GM18499 (cell line): ENCODE data around the gene HUNK.
"Not testable (repeated sequence)": the region's sequence is repeated elsewhere in the genome, so short reads cannot be mapped to it uniquely, and the experiment has no call there.

ENCODE experiments used
- ATAC-seq: cut with Tn5 transposase; IDR thresholded peaks from one replicate; pipeline ENCODE4 v1.9.1; 2021; ENCODE audit warnings: moderate number of reproducible peaks; ENCODE audit not compliant: insufficient read depth, unreplicated experiment

The HUNK gene

DNA sequence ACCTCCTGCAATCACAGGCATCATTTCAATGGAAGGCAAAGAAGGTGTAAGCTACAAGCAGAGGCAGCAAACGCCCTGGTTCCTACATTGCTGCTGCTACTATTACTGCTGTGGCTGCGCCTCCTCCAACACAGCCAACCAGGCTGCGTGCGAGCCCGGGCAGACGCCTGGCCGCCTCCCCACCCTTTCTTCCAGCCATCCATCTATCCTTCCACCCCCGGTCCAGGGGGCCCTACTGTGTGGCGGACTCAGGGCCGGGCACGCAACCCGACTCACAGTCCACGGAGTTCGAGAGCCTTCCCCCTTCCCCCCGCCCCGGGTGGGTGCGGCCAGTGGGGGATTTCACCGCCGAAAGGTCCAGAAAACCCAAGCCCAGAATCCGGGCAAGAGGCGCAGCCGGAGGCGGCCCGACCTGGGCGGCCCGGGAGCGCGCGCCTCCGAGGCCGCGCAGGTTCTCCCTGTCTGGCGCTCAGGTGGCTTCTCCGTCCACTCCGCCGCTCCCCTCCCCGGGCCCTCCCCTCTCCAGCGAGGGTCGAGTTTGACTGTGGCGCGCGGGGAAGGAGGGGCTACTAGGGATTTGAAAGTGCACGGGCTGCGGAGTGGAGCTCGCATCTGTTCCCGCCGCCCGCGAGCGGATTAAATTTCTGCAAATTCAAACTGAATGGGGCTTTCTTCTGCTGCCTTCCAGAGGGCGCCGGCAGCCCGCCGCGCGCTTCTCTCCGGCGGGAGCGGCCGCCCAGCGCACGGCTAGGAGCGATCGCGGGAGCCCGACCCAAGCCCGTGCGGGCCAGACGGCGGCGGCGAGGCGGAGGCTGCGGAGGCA, at the start of gene HUNK:
Gene HUNK (plus strand): TSS at position 569 of the 823 bp plus-strand sequence. CDS start 655 bp downstream, outside the sequence.
- ATAC-seq = no peak

DNA sequence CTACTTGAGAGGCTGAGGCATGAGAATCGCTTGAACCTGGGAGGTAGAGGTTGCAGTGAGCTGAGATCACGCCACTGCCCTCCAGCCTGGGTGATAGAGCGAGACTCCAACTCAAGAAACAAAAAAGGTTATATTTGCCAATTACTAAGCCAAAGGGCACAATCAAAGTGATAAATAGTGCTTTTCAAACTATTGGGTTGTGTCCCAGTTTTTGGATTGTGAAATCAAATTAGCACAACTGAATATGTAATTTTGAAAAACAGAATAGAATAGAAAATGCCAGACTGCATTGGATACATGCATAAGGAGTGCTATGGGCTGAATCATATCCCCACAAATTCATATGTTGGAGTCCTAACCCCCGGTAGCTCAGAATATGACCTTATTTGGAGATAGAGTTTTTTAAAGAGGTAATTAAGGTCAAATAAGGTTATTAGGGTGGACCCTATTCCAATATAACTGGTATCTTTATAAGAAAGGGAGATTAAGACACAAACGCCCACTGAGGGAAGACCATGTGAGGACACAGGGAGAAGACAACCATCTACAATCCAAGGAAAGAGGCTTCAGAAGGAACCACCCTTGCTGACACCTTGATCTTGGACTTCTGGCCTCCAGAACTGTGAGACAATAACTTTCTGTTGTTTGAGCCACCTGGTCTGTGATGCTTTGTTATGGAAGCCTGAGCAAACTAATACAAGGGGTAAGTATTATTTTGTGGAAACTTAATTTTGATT, 42.9 kb upstream of the HUNK start:
- ATAC-seq = no peak

DNA sequence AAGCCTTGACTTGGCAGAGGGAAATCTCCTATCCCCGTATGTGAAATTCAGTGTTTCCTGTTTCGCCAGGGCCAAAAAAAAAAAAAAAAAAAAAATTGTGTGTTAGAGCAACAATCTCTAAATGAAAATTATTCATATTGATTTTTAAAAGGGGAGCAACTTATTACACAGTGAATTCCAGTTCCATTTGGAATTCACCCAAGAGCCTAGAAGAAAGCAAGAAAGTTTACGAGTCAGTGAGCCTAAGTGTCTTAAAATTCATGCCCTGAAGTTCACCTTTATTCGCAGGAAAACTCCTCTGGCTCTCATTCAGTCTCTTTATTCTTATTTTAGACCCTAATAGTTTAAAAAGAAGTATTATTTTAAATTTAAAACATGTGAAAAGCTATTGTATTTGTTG, 42.1 kb upstream of the HUNK start:
- ATAC-seq = no peak

DNA sequence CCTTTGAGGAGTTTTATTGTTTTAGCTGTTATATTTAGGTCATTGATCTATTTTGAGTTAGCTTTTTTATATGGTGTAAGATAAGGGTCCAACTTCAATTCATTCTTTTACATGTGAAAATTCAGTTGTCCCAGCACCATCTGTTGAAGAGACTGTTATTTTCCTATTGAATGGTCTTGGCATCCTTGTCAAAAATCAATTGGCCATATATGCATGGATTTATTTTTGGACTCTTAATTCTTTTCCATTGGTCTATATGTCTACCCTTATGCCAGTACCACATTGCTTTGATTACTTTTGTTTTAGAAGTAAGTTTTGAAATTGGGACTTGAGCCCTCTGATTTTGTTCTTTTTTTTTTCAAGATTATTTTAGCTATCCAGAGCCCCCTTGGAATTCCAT, 35.8 kb upstream of the HUNK start:
- no peak for ATAC-seq

DNA sequence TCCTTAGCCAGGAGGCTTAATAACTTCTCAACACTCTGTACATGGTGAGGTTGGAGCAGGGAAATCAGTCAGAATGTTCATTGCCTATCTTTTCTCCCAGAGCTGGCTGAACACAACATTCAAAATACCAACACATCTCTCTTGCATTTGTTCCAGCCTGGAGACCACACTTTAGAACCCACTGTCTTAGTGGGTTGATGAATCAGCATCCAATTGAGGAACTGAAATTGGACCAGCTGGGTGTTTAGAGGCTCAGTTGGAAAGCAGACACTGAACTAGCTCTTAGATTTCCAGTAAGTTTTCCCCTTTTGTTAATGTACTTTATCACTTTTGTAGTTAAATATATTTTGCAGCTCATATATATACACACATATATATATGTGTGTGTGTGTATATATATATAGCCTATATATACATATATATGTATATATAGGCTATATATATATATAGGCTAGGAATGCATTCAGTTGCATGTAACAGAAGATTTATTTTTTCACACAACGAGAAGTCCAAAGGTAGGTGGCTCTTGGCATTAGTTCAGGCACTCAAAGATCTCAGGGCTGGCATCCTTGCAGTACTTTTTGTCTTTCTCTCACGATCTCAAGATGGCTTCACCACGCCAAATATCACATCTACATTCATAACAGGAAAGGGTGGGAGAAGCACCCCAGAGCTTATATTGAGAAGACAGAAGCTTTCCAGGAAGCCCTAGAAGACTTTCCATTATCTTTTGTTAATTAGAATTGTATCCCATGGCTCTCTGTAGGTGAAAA, 35.0 kb upstream of the HUNK start:
- no peak for ATAC-seq

DNA sequence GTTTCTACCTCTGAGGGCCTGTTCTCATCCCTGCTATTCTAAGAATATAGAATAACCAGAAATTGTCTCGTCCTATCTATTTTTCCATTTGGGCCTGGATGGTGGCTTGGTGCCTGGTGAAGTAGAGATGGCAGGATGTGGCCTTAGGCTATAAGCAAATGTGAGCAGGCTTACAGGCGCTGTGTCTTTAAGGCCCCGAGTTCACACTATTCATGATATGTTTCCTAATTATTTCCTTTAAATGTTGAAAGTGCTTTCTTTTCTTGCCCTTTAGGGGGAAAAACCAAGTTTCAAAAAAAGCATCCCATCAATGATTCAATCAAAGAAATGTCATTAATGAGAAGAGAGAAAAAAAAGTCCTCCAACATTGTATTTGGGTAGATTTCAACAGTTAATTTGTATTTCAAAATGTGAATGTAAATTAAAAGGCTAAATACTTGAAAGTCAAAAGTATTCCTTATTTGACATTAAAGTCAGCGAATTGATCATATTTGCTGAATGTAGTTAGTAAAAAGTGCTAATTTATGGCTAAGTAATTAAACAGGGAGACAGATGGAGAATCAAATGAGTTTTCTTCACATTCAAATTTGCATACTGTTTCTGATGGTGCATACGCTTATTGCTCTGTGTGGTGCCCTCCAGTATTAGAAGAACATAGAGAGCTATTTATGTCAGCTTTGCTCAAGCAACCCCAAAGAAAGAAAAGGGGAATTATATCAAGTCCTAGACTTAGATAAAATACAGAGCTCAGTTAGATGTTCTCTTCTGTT, 34.0 kb upstream of the HUNK start:
- no peak for ATAC-seq

DNA sequence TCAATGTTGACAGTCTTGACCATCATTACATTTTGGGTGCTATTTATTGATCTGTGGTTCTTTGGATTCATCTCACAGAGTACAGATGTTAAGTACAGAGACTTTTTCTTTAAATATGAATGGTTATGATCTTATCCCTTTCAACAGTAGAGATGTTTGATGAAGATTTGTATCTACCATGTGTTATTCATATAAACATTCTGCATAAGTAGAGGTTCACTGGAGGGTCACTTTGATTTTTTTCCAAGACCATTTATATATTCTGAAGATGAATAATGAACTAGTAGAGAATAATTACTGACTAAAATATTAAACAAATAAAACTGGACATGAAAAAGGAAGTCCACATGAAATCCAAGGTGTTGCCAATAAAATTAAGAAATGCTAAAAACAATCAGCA, 28.6 kb upstream of the HUNK start:
- no peak for ATAC-seq

DNA sequence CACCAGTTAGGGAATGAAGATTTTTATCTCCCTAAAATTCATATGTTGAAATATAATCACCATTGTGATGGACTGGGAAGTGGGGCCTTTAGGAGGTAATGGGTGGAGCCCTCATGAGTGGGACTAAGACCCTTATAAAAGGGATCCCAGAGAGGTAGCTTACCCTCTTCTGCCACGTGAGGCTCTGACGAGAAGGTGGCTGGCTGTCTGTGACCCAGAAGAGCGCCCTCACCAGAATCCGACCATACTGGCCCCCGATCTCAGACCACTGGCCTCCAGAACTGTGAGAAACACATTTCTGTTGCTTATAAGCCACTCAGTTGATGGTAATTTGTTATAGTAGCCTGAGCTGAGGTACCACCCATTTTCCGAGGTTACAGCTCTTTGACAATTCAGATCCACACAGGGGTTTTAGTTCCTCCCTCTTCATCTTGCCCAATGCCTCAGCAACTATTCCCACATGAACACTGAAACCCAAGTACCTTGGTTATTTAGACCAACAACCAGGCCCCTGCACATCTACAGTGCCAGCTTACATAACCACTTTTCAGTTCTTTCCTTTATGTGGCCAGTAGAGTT, 27.6 kb upstream of the HUNK start:
- no peak for ATAC-seq

DNA sequence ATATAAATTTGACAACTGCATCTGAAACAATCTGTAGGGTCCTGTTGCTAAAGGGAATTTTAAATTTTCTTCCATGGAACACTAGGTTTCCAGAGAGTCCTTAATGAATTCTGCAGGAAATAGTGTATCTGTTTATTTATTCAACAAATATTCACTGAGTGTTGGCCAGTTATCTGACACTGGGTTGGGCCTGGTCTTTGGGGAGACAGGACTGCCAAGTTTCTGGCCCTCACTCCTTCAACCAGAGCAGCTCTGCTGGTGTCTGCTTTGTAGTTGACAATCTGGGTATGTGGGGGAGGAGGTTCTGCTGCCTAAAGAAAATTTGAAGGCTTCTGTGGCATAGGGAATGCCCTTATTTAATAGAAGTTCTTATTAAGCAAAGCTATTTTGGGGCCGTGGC, 26.1 kb upstream of the HUNK start:
- no peak for ATAC-seq

DNA sequence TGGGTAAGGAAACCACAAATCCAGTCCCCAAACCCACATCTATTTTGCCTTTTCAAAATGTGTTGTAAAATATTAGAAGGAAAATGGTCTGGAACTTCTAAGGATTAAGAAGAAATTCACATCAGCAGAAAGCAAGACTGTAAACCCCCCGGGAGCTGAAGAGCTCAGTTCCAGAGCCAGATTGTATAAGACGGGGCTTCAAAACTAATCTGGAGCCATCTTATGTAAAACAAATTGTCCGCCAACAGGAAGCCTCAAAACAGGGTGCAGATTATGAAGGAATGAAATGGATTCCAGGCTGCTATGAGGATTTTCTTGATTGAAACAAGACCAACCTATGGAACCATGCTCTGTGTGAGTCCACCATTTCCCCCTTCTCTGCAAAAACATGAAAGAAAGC, 25.1 kb upstream of the HUNK start:
- ATAC-seq = no peak

DNA sequence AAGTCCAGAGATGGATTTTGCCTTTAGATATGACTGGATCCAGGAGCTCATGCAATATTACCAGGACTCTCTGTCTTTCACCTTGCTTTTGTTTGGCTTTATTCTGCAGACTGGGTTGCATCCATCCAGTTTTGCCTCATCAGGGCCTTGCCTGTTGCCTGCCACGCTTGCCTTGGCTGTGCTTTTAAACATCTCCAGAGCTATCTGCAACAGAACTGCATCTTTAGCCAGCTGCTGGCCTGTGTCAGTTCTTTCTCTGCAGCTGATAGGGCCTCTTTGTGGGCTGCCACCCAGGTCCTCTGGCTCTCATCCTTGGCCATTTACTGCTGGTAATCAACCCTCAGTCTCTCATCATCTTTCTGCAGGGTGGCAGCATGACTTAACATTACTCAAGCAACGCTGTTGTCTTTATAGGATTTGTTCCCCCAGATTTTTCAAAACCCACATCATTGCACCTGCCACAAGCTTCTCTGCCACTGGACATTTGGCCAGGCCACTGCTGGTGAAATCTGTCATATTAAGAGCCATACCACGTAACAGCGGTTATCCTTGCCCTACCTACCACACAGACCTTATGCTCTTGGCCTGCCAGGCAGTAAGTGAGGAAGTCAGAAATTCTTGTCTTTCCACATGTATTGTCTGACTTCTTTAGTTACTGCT, 24.4 kb upstream of the HUNK start:
- ATAC-seq = no peak

DNA sequence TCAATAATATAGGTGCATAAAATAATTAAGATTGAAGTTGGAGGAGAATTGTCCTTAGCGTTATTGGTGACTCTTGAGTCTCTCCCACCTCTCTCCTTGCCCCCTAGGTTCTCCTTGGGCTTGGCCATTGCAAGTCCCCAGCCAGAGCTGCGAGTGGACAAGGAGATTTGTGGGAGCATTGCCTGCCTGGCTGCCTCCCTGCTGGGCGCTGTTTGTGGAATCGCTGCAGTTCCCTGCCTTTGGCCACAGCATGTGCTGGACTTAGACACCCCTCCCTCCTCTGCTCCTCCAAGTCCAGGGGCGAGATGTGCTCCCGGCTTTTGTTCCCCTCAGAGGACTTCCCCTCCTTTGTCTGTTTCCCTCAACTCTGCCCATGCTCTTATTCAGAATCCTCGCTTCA, 21.9 kb upstream of the HUNK start:
- no peak for ATAC-seq

DNA sequence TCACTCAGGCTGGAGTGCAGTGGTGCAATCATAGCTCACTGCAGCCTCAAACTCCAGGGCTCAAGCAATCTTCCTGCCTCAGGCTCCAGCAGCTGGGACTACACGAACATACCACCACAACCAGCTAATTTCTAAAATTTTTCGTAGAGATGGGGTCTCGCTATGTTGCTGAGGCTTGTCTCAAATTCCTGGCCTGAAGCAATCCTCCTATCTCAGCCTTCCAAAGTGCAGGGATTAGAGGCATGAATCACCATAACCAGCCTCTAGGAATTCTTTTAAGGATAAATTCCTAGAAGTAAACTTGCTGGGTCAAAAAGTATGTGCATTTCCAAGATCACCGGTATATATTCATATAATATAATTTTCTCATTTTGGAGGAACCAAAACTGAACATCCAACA, 17.6 kb upstream of the HUNK start:
- no peak for ATAC-seq

DNA sequence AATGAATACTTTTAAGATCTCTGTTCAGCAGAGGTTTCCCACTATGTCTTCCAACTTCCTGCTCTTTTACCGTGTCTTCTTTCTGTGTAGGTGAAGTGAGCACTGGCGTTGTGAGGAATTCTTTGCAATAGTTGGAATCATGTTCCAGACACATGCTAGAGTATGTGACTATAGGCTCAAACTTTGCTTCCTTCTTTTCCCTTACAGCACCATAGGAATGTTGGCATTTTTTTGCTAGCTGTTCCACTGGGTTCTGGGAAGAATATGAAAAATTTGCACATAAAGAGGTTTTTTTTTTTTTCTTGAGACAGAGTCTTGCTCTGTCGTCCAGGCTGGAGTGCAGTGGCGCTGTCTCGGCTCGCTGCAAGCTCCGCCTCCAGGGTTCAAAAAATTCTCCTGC, 15.7 kb upstream of the HUNK start:
- ATAC-seq = no peak

DNA sequence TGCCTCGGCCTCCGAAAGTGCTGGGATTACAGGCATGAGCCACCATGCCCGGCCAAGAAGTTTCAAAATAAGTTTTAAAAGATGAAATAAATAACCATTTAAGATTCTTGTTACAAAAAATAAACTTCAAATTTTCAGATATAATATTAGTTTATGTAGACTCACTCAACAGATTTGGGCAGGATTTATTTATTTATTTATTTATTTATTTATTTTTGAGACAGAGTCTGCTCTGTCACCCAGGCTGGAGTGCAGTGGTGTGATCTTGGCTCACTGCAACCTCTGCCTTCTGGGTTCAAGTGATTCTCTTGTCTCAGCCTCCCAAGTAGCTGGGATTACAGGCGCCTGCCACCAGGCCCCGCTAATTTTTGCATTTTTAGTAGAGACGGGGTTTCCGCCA, 15.2 kb upstream of the HUNK start:
- not testable (repeated sequence) for ATAC-seq

DNA sequence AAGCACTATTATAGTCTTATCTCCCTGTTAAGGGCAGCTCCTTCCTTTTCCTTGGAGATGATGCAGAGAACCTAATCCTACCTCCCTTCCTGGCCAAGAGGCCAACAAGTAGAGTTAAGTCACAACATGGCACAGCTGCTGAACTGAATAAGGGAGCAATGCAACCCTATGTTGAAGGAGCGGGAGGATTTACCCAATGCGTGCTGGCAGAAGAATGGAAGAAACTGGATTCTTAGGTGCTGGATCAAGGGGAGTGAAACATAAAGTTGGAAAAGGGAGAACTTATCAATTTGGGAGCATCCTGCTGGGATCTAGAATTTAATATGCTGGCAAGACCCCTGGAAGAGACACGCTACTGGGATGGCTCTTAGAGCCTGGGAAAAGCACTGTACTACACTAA, 12.0 kb upstream of the HUNK start:
- no peak for ATAC-seq

DNA sequence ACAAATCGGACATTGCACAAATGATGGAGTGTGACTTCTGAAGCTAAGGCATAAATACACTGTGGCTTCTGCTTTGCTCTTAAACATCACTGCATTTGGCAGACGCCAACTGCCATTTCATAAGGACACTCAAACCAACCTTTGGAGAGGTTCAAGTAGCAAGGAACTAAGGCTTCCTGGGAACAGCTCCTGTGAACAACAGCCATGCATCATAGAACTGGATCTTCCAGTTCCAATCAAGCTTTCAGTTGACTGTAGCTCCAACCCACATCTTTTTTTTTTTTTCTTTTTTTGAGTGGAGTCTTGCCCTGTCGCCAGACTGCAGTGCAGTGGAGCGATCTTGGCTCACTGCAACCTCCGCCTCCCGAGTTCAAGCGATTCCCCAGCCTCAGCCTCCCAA, 10.7 kb upstream of the HUNK start:
- no peak for ATAC-seq

DNA sequence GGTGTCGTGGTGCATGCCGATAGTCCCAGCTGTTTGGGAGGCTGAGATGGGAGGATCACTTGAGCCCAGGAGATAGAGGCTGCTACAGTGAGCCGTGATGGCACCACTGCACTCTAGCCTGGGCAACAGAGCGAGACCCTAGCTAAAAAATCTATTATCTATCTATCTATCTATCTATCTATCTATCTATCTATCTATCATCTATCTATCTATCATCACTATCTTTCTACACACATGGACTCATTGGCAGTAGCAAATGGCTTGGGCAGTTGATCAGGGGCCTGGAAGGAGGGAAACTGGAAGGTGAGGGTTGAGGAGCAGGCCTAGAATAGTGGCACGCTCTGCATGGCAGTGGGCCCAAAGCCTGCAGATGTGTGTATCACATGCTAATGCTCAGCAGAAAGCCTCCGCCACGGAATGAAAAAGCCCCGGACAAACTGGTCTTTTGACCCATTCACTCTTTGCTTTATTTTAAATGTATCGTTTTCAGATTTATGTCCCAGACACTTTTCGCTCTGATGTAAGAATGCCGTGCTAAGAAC, 7.3 kb upstream of the HUNK start:
- ATAC-seq = no peak

DNA sequence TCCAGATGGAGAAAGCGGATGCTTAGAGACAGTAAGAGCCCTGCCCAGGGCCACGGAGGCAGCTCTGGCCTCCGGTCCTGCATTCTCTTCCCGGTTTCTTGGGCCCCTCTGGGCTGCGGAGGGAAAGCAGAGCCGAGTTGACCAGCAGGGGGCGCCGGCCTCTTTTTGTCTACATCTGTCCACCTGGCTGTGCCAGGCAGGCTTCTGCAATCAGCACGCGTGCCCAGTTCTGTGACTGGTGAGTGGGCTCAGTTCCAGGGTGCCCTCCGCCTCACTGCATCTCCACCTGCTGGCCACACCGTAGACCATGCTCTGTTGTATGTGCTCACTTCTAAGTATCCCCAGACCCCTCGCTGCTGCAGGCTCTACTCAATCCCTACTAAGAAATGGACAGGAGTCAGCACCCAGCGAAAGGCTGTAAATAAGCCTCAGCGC, 6.7 kb upstream of the HUNK start:
- no peak for ATAC-seq
